DMS53 treated with DMSO at 0.1 percent for 48 hours (cell line): ENCODE data around the gene LSAMP.

Experiments
- DNase-seq: peaks from one replicate; lab custom pipeline; 2025; ENCODE audit not compliant: unreplicated experiment; lab: John Stamatoyannopoulos, UW

Gene LSAMP

GRCh38 chr3:115913069-115913686, 532.1 kb downstream of the LSAMP start:
- DNase-seq = no peak

GRCh38 chr3:115912372-115912771, 532.9 kb downstream of the LSAMP start:
- no peak for DNase-seq

- DNase-seq = no peak
These were observed 539.4 kb downstream of the LSAMP start for GRCh38 chr3:115905871-115906270.

- DNase-seq = no peak
These were observed 541.4 kb downstream of the LSAMP start for GRCh38 chr3:115903843-115904242.

- DNase-seq = no peak
These were observed 544.3 kb downstream of the LSAMP start for GRCh38 chr3:115901008-115901407.

DNA sequence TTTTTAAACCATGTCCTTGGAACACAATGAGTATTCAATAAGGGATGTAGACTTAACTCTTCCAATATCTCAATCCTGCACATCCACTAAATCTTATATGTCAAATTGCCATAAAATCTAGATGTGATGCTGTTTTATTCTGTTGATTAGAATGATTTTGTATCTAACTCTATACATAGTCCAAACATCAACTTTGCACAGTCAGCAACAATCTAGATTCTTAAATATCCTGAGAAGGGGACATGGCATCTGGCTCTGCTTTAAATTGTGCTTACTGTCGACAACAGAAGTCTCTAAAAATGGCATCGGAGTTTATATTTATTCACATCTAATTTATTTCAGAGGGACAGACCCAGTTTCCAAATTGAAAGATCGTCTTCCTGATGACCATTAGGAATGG, 545.8 kb downstream of the LSAMP start:
- DNase-seq = no peak

- no peak for DNase-seq
These were observed 546.5 kb downstream of the LSAMP start for GRCh38 chr3:115898656-115899410.

DNA sequence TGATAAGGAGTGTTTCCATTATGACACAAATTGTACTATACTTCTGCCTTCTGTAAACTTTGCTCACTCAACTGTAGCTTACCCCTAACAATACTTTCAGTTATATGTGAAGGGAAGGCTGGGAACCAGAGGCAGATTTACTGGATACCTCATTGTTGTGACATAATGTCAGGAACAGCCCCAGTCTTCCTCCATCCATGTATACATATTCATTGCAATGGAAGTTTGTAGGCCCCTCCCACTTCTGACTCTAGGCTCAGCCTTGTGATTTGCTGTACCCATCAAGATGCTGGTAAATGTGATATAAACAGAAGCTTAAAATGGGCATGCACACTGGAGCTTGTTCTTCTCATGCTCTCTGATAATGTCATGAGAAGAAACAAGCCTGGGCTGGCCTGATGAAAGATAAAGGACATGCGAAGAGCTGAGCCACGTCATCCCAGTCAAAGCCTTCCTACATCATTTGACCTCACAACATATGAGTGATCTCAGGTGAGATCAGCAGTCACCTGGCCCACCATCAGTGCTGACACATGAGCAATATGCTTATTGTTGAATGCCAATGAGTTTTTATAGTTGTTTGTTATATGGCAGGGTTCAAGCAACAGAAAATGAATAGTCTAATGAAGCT, 554.2 kb downstream of the LSAMP start:
- no peak for DNase-seq

DNA sequence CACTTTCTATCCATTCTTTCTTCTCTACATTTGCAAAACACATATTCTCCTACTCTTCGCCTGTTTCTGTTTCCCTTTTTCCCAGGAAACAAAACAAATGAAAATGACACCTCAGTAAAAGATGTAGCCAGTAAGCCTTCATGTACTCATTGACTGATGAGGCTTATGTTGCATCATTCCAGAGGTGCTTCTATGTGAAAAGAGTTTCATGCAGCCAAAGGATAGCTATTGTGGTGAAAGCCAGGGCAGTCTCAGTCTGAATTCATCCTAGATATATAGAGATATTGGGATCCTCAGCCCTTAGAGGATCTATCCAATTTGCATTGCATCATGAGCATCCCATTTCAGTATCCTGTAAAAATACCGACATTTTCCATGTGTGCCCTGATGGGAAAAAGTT, 554.7 kb downstream of the LSAMP start:
- DNase-seq = no peak

- no peak for DNase-seq
These were observed 559.7 kb downstream of the LSAMP start for GRCh38 chr3:115885621-115886020.

- DNase-seq = no peak
These were observed 567.7 kb downstream of the LSAMP start for GRCh38 chr3:115877615-115877899.

DNA sequence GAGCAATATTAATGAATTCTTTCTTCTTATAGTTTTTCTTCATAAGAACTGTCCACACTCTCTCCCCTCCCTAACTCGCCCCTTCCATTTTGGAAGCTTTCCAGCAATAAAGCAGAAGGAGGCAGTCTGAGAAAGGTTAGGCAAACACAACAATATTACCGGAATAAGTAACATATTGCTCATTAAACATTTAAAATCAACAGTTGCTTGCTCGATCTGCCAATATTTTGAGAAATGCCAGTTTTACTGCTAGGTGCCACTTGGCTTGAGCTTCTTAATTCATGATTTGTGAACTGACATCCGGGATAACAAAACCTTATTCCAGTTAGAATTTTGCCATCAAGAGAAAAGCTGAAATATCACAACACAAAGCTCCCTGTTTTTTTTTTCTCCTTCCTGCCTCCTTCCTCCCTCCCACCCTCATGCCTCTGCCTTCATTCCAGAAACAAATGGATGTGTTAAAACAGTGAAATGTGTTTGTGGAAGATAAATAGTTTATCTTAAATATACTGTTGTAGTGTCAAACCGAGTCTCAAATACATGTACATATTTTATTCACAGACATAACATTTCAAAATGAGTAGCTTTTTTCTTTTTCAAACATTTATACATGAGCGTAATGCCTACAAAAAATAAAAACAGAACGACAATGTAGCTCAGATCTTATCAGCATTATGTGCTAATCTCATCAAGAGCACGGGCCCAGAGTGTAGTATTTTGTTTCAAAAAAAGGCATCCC, 568.2 kb downstream of the LSAMP start:
- DNase-seq = no peak

GRCh38 chr3:115875460-115875859, 569.8 kb downstream of the LSAMP start:
- no peak for DNase-seq

DNA sequence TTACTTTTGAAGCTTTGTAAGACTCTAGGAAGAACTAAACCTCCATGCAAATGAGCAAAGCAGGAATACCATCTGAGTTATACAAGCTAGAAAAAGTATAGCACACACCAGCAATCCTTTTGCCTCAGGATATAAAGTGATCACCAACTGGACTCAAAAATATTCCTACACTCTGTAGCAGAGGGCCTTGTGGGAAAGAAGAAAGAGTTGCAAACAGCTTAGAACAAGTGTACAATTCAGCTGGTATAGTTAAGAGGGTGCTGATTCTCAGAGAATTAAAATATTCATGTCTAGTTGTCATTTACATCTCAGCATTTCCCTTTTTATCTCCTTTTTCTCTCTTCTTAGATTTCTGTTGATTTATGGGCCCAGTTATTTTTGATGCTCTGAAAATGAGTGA, 573.6 kb downstream of the LSAMP start:
- no peak for DNase-seq

GRCh38 chr3:115864911-115865310, 580.4 kb downstream of the LSAMP start:
- DNase-seq = no peak

DNA sequence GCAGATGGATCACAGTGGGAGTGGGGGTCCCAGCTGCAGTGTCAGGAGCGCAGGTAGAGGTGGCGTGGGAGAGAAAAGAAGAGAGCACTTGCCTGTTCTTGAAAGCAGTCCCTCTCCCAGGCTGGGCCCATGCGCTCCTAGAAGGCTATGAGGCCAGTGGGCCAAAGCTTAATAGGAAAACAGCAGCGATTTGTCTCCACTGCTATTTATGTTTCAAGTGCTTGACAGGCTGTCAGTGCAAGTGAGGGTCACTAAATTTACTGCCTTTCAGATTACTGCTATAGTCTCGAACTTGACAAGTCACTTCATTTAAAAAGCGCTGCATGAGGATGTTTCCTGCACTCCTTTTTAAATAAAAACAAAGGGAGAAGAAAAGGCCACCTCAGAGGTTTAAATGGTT, 582.4 kb downstream of the LSAMP start:
- no peak for DNase-seq

- DNase-seq = no peak
These were observed 583.2 kb downstream of the LSAMP start for GRCh38 chr3:115862099-115862498.

DNA sequence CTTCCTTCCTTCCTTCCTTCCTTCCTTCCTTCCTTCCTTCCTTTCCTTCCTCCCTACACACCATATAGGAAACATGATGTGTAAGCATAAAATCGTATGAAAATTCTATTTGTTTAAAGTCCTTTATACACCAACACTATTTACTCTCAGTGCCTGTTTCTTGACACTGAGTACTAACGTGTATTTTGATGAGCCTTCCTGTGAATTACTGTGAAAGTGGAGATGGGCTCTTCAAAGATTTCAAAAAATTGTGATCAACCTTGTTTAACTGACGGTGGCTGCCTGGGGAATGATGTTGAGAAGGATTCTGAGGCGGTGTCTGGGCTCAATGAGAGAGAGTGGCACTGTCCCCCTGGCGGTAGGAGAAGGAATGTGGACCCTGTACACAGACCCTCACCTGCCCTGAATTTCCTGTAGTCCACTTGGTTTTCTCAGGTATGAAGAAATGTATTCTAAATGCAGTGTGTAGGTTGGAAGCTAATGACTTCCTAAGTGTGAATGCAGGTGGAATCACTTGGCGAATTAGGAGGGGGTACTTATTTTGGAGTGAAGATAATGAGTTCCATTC, 584.0 kb downstream of the LSAMP start:
- DNase-seq = no peak

DNA sequence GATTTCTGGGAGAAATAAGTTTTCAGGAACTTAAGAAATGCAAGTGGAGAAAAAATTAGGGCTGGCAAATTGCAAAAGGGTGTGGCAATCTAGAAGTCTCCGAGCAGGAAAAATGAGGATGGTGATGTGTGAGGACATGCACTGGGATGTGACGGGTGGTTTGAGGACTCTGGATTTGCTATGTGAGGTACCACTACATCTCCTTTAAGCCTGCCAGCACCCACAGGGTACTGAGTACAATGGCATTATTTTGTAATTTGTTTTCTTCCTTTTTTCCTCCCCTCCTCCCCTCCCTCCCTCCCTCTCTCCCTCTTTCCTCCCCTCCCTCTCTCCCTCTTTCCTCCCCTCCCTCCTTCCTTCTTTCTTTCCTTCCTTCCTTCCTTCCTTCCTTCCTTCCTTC, 584.5 kb downstream of the LSAMP start:
- DNase-seq = no peak

DNA sequence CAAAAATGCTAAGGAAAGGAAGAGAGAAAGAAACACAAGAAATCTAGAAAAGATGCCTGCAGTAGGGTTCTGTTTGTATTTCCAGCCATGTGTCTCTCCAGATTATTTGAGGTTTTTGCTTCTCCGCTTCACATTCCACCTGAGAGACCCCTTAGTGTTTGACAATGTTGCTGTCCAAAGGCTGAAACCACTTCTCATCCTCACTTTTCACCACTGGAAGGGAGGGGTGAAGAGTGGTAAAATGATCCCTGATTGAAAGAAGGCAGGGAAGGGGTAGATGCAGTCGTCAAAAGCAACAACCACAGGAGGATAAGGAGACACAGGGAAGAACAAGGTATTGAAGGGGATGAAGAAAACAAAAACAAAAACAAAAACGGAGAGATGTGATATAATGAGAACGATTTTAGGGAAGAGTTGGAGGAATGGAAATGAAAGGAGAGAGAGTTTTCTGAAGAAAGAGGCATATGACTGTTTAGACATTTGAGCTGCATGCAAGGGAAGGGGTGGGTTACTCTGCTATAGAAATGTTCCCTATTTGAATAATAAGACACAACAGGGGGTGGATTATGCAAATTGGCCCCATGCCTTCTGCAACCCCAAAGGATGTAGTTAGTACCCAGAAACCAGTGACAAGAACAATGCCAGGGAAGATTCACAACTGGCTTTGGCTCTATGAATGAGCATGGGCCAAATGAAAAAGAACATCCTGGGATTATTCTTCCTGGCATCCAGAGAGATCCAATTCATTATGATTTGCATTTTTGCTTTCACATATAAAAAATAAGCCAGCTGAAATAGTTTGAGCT, 586.1 kb downstream of the LSAMP start:
- DNase-seq = no peak
